Tibial artery (tissue), 4 donors: ENCODE data around the gene HELT.

Experiments used
- DNase-seq, 2 donors: peaks; one replicate each; pipeline ENCODE4 v3.0.0-alpha.2; 2019
- H3K27ac ChIP-seq, 2 donors: fragments of 200-600 bp; sonication (generic) in 1 of 2; 1 replicate in 1 of 2; 2 replicates in 1 of 2; pipeline ENCODE4 v1.5.1; 2018 to 2019; ENCODE audit warnings: mild to moderate bottlenecking in 1 of 2
- H3K27me3 ChIP-seq, 2 donors: fragments of 200-600 bp; sonication (generic) in 1 of 2; one replicate each; pipeline versions ENCODE4 v1.5.1 to v1.6.0; 2016 to 2019
- H3K36me3 ChIP-seq, 3 donors: fragments of 200-600 bp; sonication (generic) in 2 of 3; one replicate each; pipeline ENCODE4 v1.5.1; 2016 to 2019; ENCODE audit warnings: mild to moderate bottlenecking in 2 of 3
- H3K4me1 ChIP-seq, 4 donors: fragments of 200-600 bp; sonication (generic) in 2 of 4; 1 replicate in 3 of 4; 2 replicates in 1 of 4; pipeline ENCODE4 v1.5.1; 2016 to 2019
- H3K4me3 ChIP-seq, 2 donors: fragments of 200-600 bp; sonication (generic) in 1 of 2; 1 replicate in 1 of 2; 2 replicates in 1 of 2; pipeline ENCODE4 v1.5.1; 2018 to 2019; ENCODE audit warnings: mild to moderate bottlenecking in 2 of 2
- H3K9me3 ChIP-seq, 3 donors: fragments of 200-600 bp; sonication (generic) in 1 of 3; one replicate each; pipeline ENCODE4 v1.5.1; 2016 to 2019
- CTCF ChIP-seq, 2 experiments: fragments of 200-600 bp in 1 of 2; fragments of 450-650 bp in 1 of 2; IDR thresholded peaks; one replicate each; pipeline ENCODE4 v1.5.1; 2017 to 2019; ENCODE audit warnings: antibody characterized with exemption in 2 of 2, mild to moderate bottlenecking in 1 of 2, moderate library complexity in 1 of 2
- intact Hi-C: fragments of 100-400 bp; cut with DNase I; formaldehyde crosslinking; loops from one replicate; pipeline ENCODE4 v1.15.0; 2023; ENCODE audit warnings: low total_unique reads

Gene HELT

GRCh38 chr4:184978211-184978610 lies 40.1 kb upstream of the HELT start:
- H3K4me1 ChIP-seq, result peaks cover 0 to 6% (median 0%) of the 10 kb centered on the region in 4 donors
- no peaks in the 10 kb centered on the region for H3K36me3 ChIP-seq
- H3K9me3 ChIP-seq, result no peaks in the 10 kb centered on the region
- TF ChIP-seq CTCF (IDR thresholded peaks at IDR 0.05), result no peak
- no peak overlapping the region for H3K27ac ChIP-seq
- DNase-seq, result no peak
- no peak overlapping the region for H3K4me3 ChIP-seq
- intact Hi-C loops, result loop anchor here (10.0 kb wide), 1 partner anchor 223 kb away; no protein-coding TSS in a partner anchor
- peaks cover 0 to 6% of the 10 kb centered on the region in 2 donors for H3K27me3 ChIP-seq

- H3K27me3 ChIP-seq, result peaks cover 0 to 6% of the 10 kb centered on the region in 2 donors
- intact Hi-C loops, result loop anchor here (10.0 kb wide), 1 partner anchor 225 kb away; no protein-coding TSS in a partner anchor
- no peaks in the 10 kb centered on the region for H3K9me3 ChIP-seq
- no peak for DNase-seq
- no peak overlapping the region for H3K27ac ChIP-seq
- no peak for TF ChIP-seq CTCF (IDR thresholded peaks at IDR 0.05)
- no peak overlapping the region for H3K4me3 ChIP-seq
- H3K4me1 ChIP-seq, result peaks cover 0 to 14% (median 3%) of the 10 kb centered on the region in 4 donors
- H3K36me3 ChIP-seq, result no peaks in the 10 kb centered on the region
Measured at GRCh38 chr4:184979461-184980124, 38.7 kb upstream of the HELT start.

GRCh38 chr4:184980261-184980660 lies 38.0 kb upstream of the HELT start:
- no peak for DNase-seq
- TF ChIP-seq CTCF (IDR thresholded peaks at IDR 0.05), result no peak
- intact Hi-C loops, result no loop called here
- Histone ChIP-seq H3K4me3 (no peak overlapping the region), H3K4me1 (peaks cover 0 to 14% (median 3%) of the 10 kb centered on the region in 4 donors), H3K36me3 (no peaks in the 10 kb centered on the region), H3K27ac (no peak overlapping the region), H3K9me3 (no peaks in the 10 kb centered on the region), H3K27me3 (peaks cover 0 to 4% of the 10 kb centered on the region in 2 donors)

- TF ChIP-seq CTCF (IDR thresholded peaks at IDR 0.05), result peak in 1 of 2 experiments; percentile 42
- peak in 1 of 2 donors; percentile 38 for DNase-seq
- H3K4me1 ChIP-seq, result peaks cover 0 to 8% (median 3%) of the 10 kb centered on the region in 4 donors
- H3K9me3 ChIP-seq, result no peaks in the 10 kb centered on the region
- intact Hi-C loops, result no loop called here
- no peaks in the 10 kb centered on the region for H3K36me3 ChIP-seq
- H3K27ac ChIP-seq, result no peak overlapping the region
- peaks cover 0 to 3% of the 10 kb centered on the region in 2 donors for H3K27me3 ChIP-seq
- H3K4me3 ChIP-seq, result no peak overlapping the region
Measured at GRCh38 chr4:184983672-184984356, 34.5 kb upstream of the HELT start.

GRCh38 chr4:184987493-184988031 lies 30.7 kb upstream of the HELT start:
- intact Hi-C loops, result no loop called here
- TF ChIP-seq CTCF (IDR thresholded peaks at IDR 0.05), result no peak
- peaks cover 0 to 8% (median 3%) of the 10 kb centered on the region in 4 donors for H3K4me1 ChIP-seq
- no peaks in the 10 kb centered on the region for H3K36me3 ChIP-seq
- no peaks in the 10 kb centered on the region for H3K9me3 ChIP-seq
- no peak overlapping the region for H3K4me3 ChIP-seq
- H3K27me3 ChIP-seq, result peaks cover 0 to 2% of the 10 kb centered on the region in 2 donors
- H3K27ac ChIP-seq, result no peak overlapping the region
- no peak for DNase-seq
